ENCODE results near the gene TNP2. TPM values are rescaled to one million over a fixed set of nuclear protein-coding genes. Genes with fewer than 3 reads are reported as not detected.

The TNP2 gene
- total RNA-seq, 1 donor from 2014 or later = not detected

GRCh38 chr16:11240636-11241473 lies 28.3 kb downstream of the TNP2 start:
- no peak overlapping the region for H3K27ac Mint-ChIP-seq (ENCODE audit: unreplicated experiment)
- H3K9me3 Mint-ChIP-seq (ENCODE audit: unreplicated experiment) = no peaks in the 10 kb centered on the region
- no peak overlapping the region for H3K4me3 Mint-ChIP-seq (ENCODE audit: unreplicated experiment)
- DNase-seq (ENCODE audit: low spot score) = no peak
- H3K27me3 Mint-ChIP-seq (ENCODE audit: unreplicated experiment) = peaks cover 1% of the 10 kb centered on the region
- no peaks in the 10 kb centered on the region for H3K36me3 Mint-ChIP-seq (ENCODE audit: low read depth, unreplicated experiment)
- TF ChIP-seq CTCF (IDR thresholded peaks at IDR 0.05; ENCODE audit: unreplicated experiment) = no peak
- no peaks in the 10 kb centered on the region for H3K4me1 Mint-ChIP-seq (ENCODE audit: unreplicated experiment)

DNA sequence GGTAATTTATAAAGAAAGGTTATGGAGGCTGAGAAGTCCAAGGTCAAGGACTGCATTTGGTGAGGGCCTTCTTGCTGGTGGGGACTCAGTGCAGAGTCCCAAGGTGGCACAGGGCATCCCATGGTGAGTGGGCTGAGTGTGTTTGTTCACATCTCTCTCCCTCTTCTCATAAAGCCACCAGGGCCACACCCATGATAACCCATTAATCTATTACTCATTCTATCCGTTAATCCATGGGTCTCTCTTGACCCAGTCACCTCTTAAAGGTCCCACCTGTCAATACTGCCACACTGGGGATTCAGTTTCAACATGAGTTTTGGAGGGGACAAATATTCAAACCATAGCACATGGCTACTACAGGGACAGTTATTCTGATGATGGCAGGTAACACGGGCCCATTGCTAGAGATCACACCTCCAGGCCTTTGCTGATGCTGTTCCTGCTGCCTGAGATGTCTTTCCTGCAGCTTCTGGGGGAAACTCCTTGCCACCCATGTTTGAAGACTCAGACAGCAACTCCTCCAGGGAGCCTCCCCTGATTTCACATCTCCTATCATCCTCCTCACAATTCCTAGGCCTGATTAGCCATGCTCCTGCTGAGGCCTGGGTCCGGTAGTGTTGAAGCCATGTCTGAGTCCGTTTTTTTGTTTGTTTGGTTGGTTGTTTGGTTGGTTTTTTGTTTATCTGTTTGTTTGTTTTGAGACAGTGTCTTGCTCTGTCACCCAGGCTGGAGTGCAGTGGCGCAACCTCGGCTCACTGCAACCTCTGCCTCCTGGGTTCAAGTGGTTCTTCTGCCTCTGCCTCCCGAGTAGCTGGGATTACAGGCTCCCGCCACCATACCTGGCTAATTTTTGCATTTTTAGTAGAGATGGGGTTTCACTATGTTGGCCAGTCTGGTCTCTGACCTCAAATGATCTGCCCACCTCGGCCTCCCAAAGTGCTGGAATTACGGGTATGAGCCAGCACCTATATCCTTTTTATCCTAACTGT lies 29.2 kb downstream of the TNP2 start:
- no peaks in the 10 kb centered on the region for H3K4me1 Mint-ChIP-seq (ENCODE audit: unreplicated experiment)
- no peaks in the 10 kb centered on the region for H3K9me3 Mint-ChIP-seq (ENCODE audit: unreplicated experiment)
- H3K27ac Mint-ChIP-seq (ENCODE audit: unreplicated experiment) = no peak overlapping the region
- H3K36me3 Mint-ChIP-seq (ENCODE audit: low read depth, unreplicated experiment) = no peaks in the 10 kb centered on the region
- no peak overlapping the region for H3K4me3 Mint-ChIP-seq (ENCODE audit: unreplicated experiment)
- no peak for TF ChIP-seq CTCF (IDR thresholded peaks at IDR 0.05; ENCODE audit: unreplicated experiment)
- no peak for DNase-seq (ENCODE audit: low spot score)
- peaks cover 1% of the 10 kb centered on the region for H3K27me3 Mint-ChIP-seq (ENCODE audit: unreplicated experiment)

- DNase-seq (ENCODE audit: low spot score) = no peak
- no peak for TF ChIP-seq CTCF (IDR thresholded peaks at IDR 0.05; ENCODE audit: unreplicated experiment)
- no peaks in the 10 kb centered on the region for H3K9me3 Mint-ChIP-seq (ENCODE audit: unreplicated experiment)
- no peak overlapping the region for H3K4me3 Mint-ChIP-seq (ENCODE audit: unreplicated experiment)
- H3K27me3 Mint-ChIP-seq (ENCODE audit: unreplicated experiment) = peaks cover 1% of the 10 kb centered on the region
- H3K4me1 Mint-ChIP-seq (ENCODE audit: unreplicated experiment) = no peaks in the 10 kb centered on the region
- H3K36me3 Mint-ChIP-seq (ENCODE audit: low read depth, unreplicated experiment) = no peaks in the 10 kb centered on the region
- H3K27ac Mint-ChIP-seq (ENCODE audit: unreplicated experiment) = no peak overlapping the region
These were observed 30.6 kb downstream of the TNP2 start for GRCh38 chr16:11238272-11239202.

DNA sequence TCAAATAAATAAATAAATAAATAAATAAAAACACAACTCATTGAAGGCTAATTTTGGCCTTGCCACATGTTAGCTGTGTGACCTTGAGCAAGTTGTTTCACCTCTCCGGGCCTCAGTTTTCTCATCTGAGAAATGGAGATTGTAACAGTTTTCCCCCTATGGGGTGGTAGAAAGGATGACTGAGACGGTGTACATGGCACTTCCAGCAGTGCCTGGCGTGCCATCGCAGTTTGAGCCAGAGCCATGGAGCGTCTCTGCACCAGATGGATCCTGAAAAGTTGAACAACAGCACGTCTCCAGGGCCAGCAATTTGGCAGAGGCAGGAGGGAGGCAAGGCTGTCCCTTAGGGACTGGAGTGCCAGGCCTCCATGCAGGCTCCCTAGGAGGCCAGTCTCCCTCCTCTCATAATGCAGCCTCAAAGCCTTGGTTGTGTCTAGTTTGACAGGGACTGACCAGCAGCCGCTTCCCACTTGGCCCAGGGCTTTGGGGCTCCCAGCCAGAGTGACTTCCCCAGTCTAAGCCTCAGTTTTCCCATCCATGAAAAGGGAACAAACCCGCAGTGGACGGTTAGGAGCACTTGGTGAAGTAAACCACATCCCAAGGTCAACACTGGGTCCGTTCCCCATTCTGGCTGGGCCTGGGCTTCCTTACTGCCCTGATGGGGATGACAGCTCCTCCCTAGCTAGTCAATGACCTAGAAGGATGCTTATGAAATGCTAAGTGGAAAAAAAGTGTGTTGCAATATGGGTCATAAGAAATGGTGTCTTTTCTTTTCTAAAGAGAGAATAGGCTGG lies 32.5 kb downstream of the TNP2 start:
- Mint-ChIP-seq H3K4me1 (ENCODE audit: unreplicated experiment) (no peaks in the 10 kb centered on the region), H3K4me3 (ENCODE audit: unreplicated experiment) (no peak overlapping the region), H3K9me3 (ENCODE audit: unreplicated experiment) (no peaks in the 10 kb centered on the region), H3K36me3 (ENCODE audit: low read depth, unreplicated experiment) (no peaks in the 10 kb centered on the region), H3K27ac (ENCODE audit: unreplicated experiment) (no peak overlapping the region), H3K27me3 (ENCODE audit: unreplicated experiment) (peaks cover 3% of the 10 kb centered on the region)
- no peak for DNase-seq (ENCODE audit: low spot score)
- TF ChIP-seq CTCF (IDR thresholded peaks at IDR 0.05; ENCODE audit: unreplicated experiment) = no peak
